HepG2 (cell line): ENCODE results near the gene MDFI. TPM values are rescaled to one million over a fixed set of nuclear protein-coding genes. Genes with fewer than 3 reads are reported as not detected.

Experiments
- AGO1 ChIP-seq: fragments of 200-400 bp; formaldehyde crosslinking; IDR thresholded peaks from 2 replicates; pipeline ENCODE4 v1.6.1; 2017; ENCODE audit warnings: mild to moderate bottlenecking, low read depth, low read length, moderate library complexity; ENCODE audit not compliant: poor library complexity, severe bottlenecking
- ELF4 ChIP-seq: sonication (generic); formaldehyde crosslinking; IDR thresholded peaks from 2 replicates; pipeline ENCODE4 v1.5.0; 2020; ENCODE audit warnings: missing genetic modification reagents, mild to moderate bottlenecking, moderate library complexity, borderline replicate concordance
- KAT8 ChIP-seq: IDR thresholded peaks from 2 replicates; pipeline ENCODE4 v1.6.1; 2016; ENCODE audit warnings: missing genetic modification reagents, missing compliant biosample characterization
- KMT2A ChIP-seq: sonication (generic); formaldehyde crosslinking; IDR thresholded peaks from 2 replicates; pipeline ENCODE4 v1.4.0; 2020; ENCODE audit warnings: missing genetic modification reagents
- MTF1 ChIP-seq: sonication (generic); formaldehyde crosslinking; IDR thresholded peaks from 2 replicates; pipeline ENCODE4 v1.5.0; 2020; ENCODE audit warnings: missing genetic modification reagents
- MXD4 ChIP-seq: IDR thresholded peaks from 2 replicates; pipeline ENCODE4 v1.6.1; 2016; ENCODE audit warnings: mild to moderate bottlenecking, missing biosample characterization, missing genetic modification reagents
- MYC ChIP-seq: sonication (generic); formaldehyde crosslinking; IDR thresholded peaks from 2 replicates; pipeline ENCODE4 v1.9.0; 2021; ENCODE audit warnings: missing genetic modification reagents, borderline replicate concordance
- NFE2 ChIP-seq: sonication (generic); formaldehyde crosslinking; IDR thresholded peaks from 2 replicates; pipeline ENCODE4 v1.4.0; 2020; ENCODE audit warnings: missing genetic modification reagents
- PHF8 ChIP-seq: sonication (generic); formaldehyde crosslinking; IDR thresholded peaks from 2 replicates; pipeline ENCODE4 v1.5.0; 2020; ENCODE audit warnings: missing genetic modification reagents
- PPARG ChIP-seq: conservative IDR thresholded peaks from 2 replicates; pipeline ENCODE4 v1.6.1; 2016; ENCODE audit warnings: missing biosample characterization, missing genetic modification reagents
- RBM22 ChIP-seq: fragments of 200-400 bp; formaldehyde crosslinking; optimal IDR thresholded peaks from 2 replicates; pipeline ENCODE3; 2017; ENCODE audit warnings: mild to moderate bottlenecking, low read length, moderate library complexity
- RXRB ChIP-seq: IDR thresholded peaks from 2 replicates; pipeline ENCODE4 v1.6.1; 2016; ENCODE audit warnings: borderline replicate concordance, missing genetic modification reagents, missing compliant biosample characterization
- XBP1 ChIP-seq: sonication (generic); formaldehyde crosslinking; IDR thresholded peaks from 2 replicates; pipeline ENCODE4 v1.5.0; 2020; ENCODE audit warnings: missing genetic modification reagents
- ZFP36 ChIP-seq: fragments of 150-350 bp; IDR thresholded peaks from 2 replicates; pipeline ENCODE4 v1.6.1; 2018; ENCODE audit warnings: borderline replicate concordance, low read length, low read depth; ENCODE audit not compliant: partially characterized antibody
- ZNF232 ChIP-seq: sonication (generic); formaldehyde crosslinking; IDR thresholded peaks from 2 replicates; pipeline ENCODE4 v1.4.0; 2020; ENCODE audit warnings: missing genetic modification reagents, borderline replicate concordance
- ZNF484 ChIP-seq: sonication (generic); formaldehyde crosslinking; IDR thresholded peaks from 2 replicates; pipeline ENCODE4 v1.5.1; 2020; ENCODE audit warnings: mild to moderate bottlenecking, low read depth, missing genetic modification reagents, borderline replicate concordance
- ZNF550 ChIP-seq: sonication (generic); formaldehyde crosslinking; IDR thresholded peaks from 2 replicates; pipeline ENCODE4 v1.4.0; 2020; ENCODE audit warnings: mild to moderate bottlenecking, missing genetic modification reagents, borderline replicate concordance
- ZNF766 ChIP-seq: sonication (generic); formaldehyde crosslinking; IDR thresholded peaks from 2 replicates; pipeline ENCODE4 v1.5.0; 2020; ENCODE audit warnings: missing genetic modification reagents, borderline replicate concordance
- ZNF781 ChIP-seq: sonication (generic); formaldehyde crosslinking; IDR thresholded peaks from 2 replicates; pipeline ENCODE4 v1.5.1; 2020; ENCODE audit warnings: borderline replicate concordance, mild to moderate bottlenecking, missing genetic modification reagents; ENCODE audit errors: not compliant biosample characterization
- polyA plus RNA-seq, 8 experiments: library from polyadenylated mRNA; depleted of rRNA in 3 of 8; stranded (reverse) in 7 of 8; unstranded in 1 of 8; fragments of >200 nt; fragmentation: Illumina TruSeq in 4 of 8; extraction: Trizol in 4 of 8; gene quantifications; 2 replicates each; pipeline versions ENCODE4 v1.2.1 to v1.2.3, GENCODE V29; 2011 to 2016; ENCODE audit warnings: low read depth in 4 of 8, missing spikeins in 1 of 8, mixed read lengths in 1 of 8; ENCODE audit not compliant: insufficient read depth in 1 of 8
- total RNA-seq, 5 experiments: library from RNA; depleted of rRNA; stranded (reverse); fragments of >200 nt; fragmentation: Illumina TruSeq; extraction: Trizol; gene quantifications; 2 replicates each; pipeline ENCODE4 v1.2.3, GENCODE V29; 2016; ENCODE audit warnings: low read depth in 1 of 5
- TF ChIP-seq, protein P1 (sequence below), 2 experiments: sonication (generic) in 1 of 2; formaldehyde crosslinking in 1 of 2; IDR thresholded peaks; 2 replicates each; pipeline versions ENCODE4 v1.6.1 to v1.9.0; 2014 to 2022; ENCODE audit warnings: antibody characterized with exemption in 1 of 2, borderline replicate concordance in 1 of 2, inconsistent platforms in 1 of 2, low read depth in 1 of 2, missing genetic modification reagents in 1 of 2
- TF ChIP-seq, protein P2 (sequence below): fragments of 450-650 bp; IDR thresholded peaks from 2 replicates; pipeline ENCODE4 v1.6.1; 2017; ENCODE audit warnings: mild to moderate bottlenecking

MDFI gene
- total and polyA plus RNA-seq, 2 of the 13 experiments (the other 11 are each of a cell fraction or from before 2014, with no cell fraction given), result 0.28 TPM; not detected in 1

GRCh38 chr6:41682056-41682477 lies 43.8 kb downstream of the MDFI start (continued):
- TF ChIP-seq, protein P1, sequence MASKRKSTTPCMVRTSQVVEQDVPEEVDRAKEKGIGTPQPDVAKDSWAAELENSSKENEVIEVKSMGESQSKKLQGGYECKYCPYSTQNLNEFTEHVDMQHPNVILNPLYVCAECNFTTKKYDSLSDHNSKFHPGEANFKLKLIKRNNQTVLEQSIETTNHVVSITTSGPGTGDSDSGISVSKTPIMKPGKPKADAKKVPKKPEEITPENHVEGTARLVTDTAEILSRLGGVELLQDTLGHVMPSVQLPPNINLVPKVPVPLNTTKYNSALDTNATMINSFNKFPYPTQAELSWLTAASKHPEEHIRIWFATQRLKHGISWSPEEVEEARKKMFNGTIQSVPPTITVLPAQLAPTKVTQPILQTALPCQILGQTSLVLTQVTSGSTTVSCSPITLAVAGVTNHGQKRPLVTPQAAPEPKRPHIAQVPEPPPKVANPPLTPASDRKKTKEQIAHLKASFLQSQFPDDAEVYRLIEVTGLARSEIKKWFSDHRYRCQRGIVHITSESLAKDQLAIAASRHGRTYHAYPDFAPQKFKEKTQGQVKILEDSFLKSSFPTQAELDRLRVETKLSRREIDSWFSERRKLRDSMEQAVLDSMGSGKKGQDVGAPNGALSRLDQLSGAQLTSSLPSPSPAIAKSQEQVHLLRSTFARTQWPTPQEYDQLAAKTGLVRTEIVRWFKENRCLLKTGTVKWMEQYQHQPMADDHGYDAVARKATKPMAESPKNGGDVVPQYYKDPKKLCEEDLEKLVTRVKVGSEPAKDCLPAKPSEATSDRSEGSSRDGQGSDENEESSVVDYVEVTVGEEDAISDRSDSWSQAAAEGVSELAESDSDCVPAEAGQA (IDR thresholded peaks at IDR 0.05; ENCODE audit: low read depth), result no peak
- TF ChIP-seq, protein P1 (CRISPR knock-in tag; IDR thresholded peaks at IDR 0.05; ENCODE audit: borderline replicate concordance), result no peak
- TF ChIP-seq ZFP36, result peak; percentile 68
- 0 out of 2 replicates have a peak, but pooled peaks have one; percentile 33 for TF ChIP-seq MXD4 (CRISPR knock-in tag)
- peak; percentile 24 for TF ChIP-seq ZNF781 (CRISPR knock-in tag)
- TF ChIP-seq KMT2A (CRISPR knock-in tag), result no peak
- TF ChIP-seq PHF8, result no peak
- no peak for TF ChIP-seq ZNF232 (CRISPR knock-in tag)
- no peak for TF ChIP-seq XBP1 (CRISPR knock-in tag)
- TF ChIP-seq PPARG (CRISPR knock-in tag), result no peak
- TF ChIP-seq KAT8 (CRISPR knock-in tag), result peak; percentile 57; the same call in 1 of the 2 replicates
- TF ChIP-seq AGO1, result no peak
- TF ChIP-seq, protein P2, sequence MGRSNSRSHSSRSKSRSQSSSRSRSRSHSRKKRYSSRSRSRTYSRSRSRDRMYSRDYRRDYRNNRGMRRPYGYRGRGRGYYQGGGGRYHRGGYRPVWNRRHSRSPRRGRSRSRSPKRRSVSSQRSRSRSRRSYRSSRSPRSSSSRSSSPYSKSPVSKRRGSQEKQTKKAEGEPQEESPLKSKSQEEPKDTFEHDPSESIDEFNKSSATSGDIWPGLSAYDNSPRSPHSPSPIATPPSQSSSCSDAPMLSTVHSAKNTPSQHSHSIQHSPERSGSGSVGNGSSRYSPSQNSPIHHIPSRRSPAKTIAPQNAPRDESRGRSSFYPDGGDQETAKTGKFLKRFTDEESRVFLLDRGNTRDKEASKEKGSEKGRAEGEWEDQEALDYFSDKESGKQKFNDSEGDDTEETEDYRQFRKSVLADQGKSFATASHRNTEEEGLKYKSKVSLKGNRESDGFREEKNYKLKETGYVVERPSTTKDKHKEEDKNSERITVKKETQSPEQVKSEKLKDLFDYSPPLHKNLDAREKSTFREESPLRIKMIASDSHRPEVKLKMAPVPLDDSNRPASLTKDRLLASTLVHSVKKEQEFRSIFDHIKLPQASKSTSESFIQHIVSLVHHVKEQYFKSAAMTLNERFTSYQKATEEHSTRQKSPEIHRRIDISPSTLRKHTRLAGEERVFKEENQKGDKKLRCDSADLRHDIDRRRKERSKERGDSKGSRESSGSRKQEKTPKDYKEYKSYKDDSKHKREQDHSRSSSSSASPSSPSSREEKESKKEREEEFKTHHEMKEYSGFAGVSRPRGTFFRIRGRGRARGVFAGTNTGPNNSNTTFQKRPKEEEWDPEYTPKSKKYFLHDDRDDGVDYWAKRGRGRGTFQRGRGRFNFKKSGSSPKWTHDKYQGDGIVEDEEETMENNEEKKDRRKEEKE, result no peak
- no peak for TF ChIP-seq RXRB (CRISPR knock-in tag)
- TF ChIP-seq ZNF550 (CRISPR knock-in tag), result no peak
- no peak for TF ChIP-seq ZNF766
- TF ChIP-seq ZNF484, result no peak
- no peak for TF ChIP-seq NFE2
- TF ChIP-seq ELF4 (CRISPR knock-in tag), result no peak
- no peak for TF ChIP-seq RBM22
- no peak for TF ChIP-seq MYC (CRISPR knock-in tag)
- TF ChIP-seq MTF1, result no peak
